Psoas muscle (tissue), 8 donors: ENCODE measurements around the gene P2RX1. TPM values are rescaled to one million over a fixed set of nuclear protein-coding genes. Genes with fewer than 3 reads are reported as not detected.

Source experiments
- ATAC-seq, 4 donors: fragments of 200-7000 bp; cut with Tn5 transposase; one replicate each; pipeline ENCODE4 v1.9.1; 2020; ENCODE audit warnings: moderate library complexity in 3 of 4, mild to moderate bottlenecking in 2 of 4
- DNase-seq, 2 donors: peaks; one replicate each; pipeline ENCODE4 v3.0.0-alpha.2; 2020
- H3K27ac ChIP-seq: fragments of 200-600 bp; one replicate; pipeline ENCODE4 v1.8.0; 2022
- H3K27me3 ChIP-seq, 3 donors: fragments of 200-600 bp in 1 of 3; one replicate each; pipeline versions ENCODE4 v1.6.1 to v1.8.0; 2013 to 2022; ENCODE audit warnings: low read length in 2 of 3, mild to moderate bottlenecking in 2 of 3, moderate library complexity in 1 of 3; ENCODE audit not compliant: insufficient read depth in 3 of 3
- H3K36me3 ChIP-seq, 2 donors: fragments of 200-600 bp in 1 of 2; one replicate each; pipeline versions ENCODE4 v1.6.1 to v1.8.0; 2013 to 2022; ENCODE audit warnings: low read depth in 1 of 2, mild to moderate bottlenecking in 1 of 2, moderate library complexity in 1 of 2; ENCODE audit not compliant: insufficient read depth in 1 of 2
- H3K4me1 ChIP-seq: fragments of 200-600 bp; one replicate; pipeline ENCODE4 v1.8.0; 2022
- H3K4me3 ChIP-seq: fragments of 200-600 bp; one replicate; pipeline ENCODE4 v1.8.0; 2022; ENCODE audit warnings: mild to moderate bottlenecking
- H3K9me3 ChIP-seq: fragments of 200-600 bp; one replicate; pipeline ENCODE4 v1.8.0; 2022
- CTCF ChIP-seq: fragments of 200-600 bp; IDR thresholded peaks from one replicate; pipeline ENCODE4 v1.8.0; 2022; ENCODE audit warnings: antibody characterized with exemption
- WGBS, 3 donors: extraction: QIAGEN DNeasy Blood & Tissue Kit; methylation state at CpG; one replicate each; pipeline versions ENCODE4 v1.1.6 to v1.1.7; 2013; 5-methylcytosine and 5-hydroxymethylcytosine counted together
- intact Hi-C, 2 donors: fragments of 100-400 bp; cut with DNase I; formaldehyde crosslinking; loops; one replicate each; pipeline versions ENCODE4 v1.11.0 to v1.14.2; 2022
- polyA plus RNA-seq, 3 donors: library from polyadenylated mRNA; stranded (reverse); fragments of 200-250 nt; gene quantifications; one replicate each; pipeline ENCODE4 v1.2.3, GENCODE V29; 2013
- total RNA-seq, 4 donors: library from RNA; stranded (reverse); fragmentation: NEBNext Ultra II Directional in 2 of 4; extraction: Animal tissue kit (Norgen Biotek cat#: 25700) in 2 of 4; gene quantifications; one replicate each; pipeline versions ENCODE4 v1.2.1 to v1.2.4, GENCODE V29; 2021 to 2023
- donor health status: healthy with polysubstance abuse.
- donor health status: DM: no; HTN: no; CAD: no; lungs with moderate emphysema.
- donor health status: Bipolar disorder and iron deficiency.
- donor health status: healthy.
- donor health status: DM: yes; HTN: yes; CAD: no.
- donor health status: DM: no; HTN: no; CAD: no.
- donor health status: DM: no; HTN: no; CAD: no.
- donor health status: DM: yes; HTN: yes; CAD: no.

P2RX1 gene
- total and polyA plus RNA-seq, 7 donors = 0.06 to 0.94 (median 0.18) TPM

GRCh38 chr17:3918372-3919122 lies 2.3 kb upstream of the P2RX1 start:
- H3K27ac ChIP-seq = no peak overlapping the region
- H3K4me1 ChIP-seq = peaks cover 4% of the 10 kb centered on the region
- no peaks in the 10 kb centered on the region for H3K9me3 ChIP-seq
- WGBS, 3 donors = 51 to 71% (median 62%) methylated on average over 8 of the region's 8 CpGs
- ATAC-seq = no peak
- intact Hi-C loops = no loop called here
- no peaks in the 10 kb centered on the region for H3K36me3 ChIP-seq
- TF ChIP-seq CTCF = no peak
- no peak for DNase-seq
- no peaks in the 10 kb centered on the region for H3K27me3 ChIP-seq
- no peak overlapping the region for H3K4me3 ChIP-seq

DNA sequence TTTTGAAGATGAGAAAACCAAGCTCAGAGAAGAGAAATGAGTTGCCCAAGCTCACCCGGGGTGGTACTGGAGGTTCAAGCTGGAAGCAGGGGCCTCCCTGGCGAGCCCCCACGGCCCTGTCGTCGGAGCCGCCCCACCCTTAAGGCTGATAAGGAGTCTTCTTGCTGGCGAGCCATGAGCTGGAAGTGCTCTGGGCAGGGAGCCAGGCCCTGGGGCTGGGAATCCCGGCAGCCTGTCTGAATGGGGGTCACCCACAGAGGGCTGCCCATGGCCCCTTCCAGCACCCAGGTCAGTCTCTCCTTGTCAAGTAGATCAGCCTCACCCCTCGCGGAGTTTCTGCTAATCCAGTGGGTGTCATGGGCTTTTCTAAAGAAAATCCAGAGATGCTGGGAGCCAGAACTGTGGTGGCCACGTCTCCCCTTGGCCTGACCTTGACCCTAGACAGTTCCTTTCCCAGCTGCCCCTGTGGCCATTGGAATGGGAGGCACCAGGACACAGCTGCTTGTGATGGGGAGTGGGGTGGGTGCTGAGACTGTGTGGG lies 1.2 kb upstream of the P2RX1 start:
- no peaks in the 10 kb centered on the region for H3K27me3 ChIP-seq
- no peak overlapping the region for H3K27ac ChIP-seq
- no peaks in the 10 kb centered on the region for H3K36me3 ChIP-seq
- H3K4me1 ChIP-seq = peaks cover 4% of the 10 kb centered on the region
- H3K9me3 ChIP-seq = no peaks in the 10 kb centered on the region
- DNase-seq (peak in 1 of 2 donors; percentile 43), ATAC-seq (no peak)
- H3K4me3 ChIP-seq = no peak overlapping the region
- intact Hi-C loops = no loop called here
- TF ChIP-seq CTCF = no peak
- 40 to 45% (median 43%) methylated on average over 10 to 11 of the region's 11 CpGs for WGBS, 3 donors

DNA sequence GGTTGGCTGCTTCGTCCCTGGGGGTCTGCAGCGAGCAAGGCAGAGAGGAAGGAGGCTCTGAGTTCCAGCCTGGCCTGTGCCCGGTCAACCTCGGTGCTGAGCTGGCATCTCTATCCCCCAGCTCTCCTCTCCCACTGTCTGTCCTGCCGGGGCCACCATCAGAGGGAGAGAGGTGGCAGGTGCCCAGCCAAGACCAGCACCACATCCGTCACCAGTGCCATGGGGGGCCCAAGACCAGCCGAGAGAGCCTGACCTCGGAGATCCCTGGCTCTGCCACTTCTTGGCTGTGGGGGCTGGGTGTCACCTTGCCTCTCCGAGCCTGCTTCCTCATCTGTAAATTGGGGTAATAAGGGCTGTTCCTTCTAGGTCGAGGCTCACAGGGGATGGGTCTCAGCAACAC lies 560 bp upstream of the P2RX1 start:
- no peaks in the 10 kb centered on the region for H3K9me3 ChIP-seq
- H3K4me3 ChIP-seq = no peak overlapping the region
- DNase-seq (no peak), ATAC-seq (no peak)
- no peaks in the 10 kb centered on the region for H3K27me3 ChIP-seq
- peaks cover 4% of the 10 kb centered on the region for H3K4me1 ChIP-seq
- intact Hi-C loops = no loop called here
- H3K36me3 ChIP-seq = no peaks in the 10 kb centered on the region
- no peak for TF ChIP-seq CTCF
- H3K27ac ChIP-seq = no peak overlapping the region
- WGBS, 3 donors = 76 to 93% (median 79%) methylated on average over 10 of the region's 10 CpGs

DNA sequence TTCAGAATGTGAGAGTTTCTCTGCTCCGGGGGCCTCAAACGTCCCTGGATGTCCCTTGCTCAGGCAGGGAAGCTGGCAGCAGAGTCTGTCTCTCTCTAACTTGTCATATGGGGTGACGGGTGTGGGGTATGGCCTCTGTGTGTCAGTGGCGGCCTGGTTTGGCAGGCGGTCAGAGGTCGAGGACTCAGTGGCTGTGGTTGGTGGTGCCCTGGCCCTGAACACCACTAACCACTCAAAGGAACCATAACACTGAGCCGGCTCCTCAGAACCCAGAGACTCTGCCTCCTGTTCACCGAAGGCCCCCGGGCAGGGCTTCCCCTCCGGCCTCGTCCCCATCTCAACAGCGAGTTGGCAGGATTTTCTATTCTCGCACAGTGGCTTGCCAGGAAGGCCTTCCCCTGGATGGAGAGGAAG lies 677 bp downstream of the P2RX1 start:
- H3K4me1 ChIP-seq = peaks cover 4% of the 10 kb centered on the region
- H3K27ac ChIP-seq = no peak overlapping the region
- no peak for TF ChIP-seq CTCF
- ATAC-seq (no peak), DNase-seq (no peak)
- H3K36me3 ChIP-seq = no peaks in the 10 kb centered on the region
- H3K4me3 ChIP-seq = peak overlapping the region; percentile 15
- intact Hi-C loops = no loop called here
- no peaks in the 10 kb centered on the region for H3K27me3 ChIP-seq
- no peaks in the 10 kb centered on the region for H3K9me3 ChIP-seq
- 83 to 87% (median 85%) methylated on average over 13 of the region's 13 CpGs for WGBS, 3 donors
